Kidney epithelial cell (primary cell): ENCODE measurements around the gene HECA. TPM values are rescaled to one million over a fixed set of nuclear protein-coding genes. Genes with fewer than 3 reads are reported as not detected.

ENCODE experiments used
- DNase-seq: peaks from one replicate; pipeline ENCODE4 v3.0.0-alpha.2; 2010; ENCODE audit warnings: low read depth
- H3K27me3 ChIP-seq: 2 replicates; pipeline ENCODE4 v1.6.0; 2011; ENCODE audit warnings: low read length; ENCODE audit not compliant: control insufficient read depth, insufficient read depth
- H3K36me3 ChIP-seq: 2 replicates; pipeline ENCODE4 v1.5.1; 2011; ENCODE audit warnings: low read length; ENCODE audit not compliant: control insufficient read depth, insufficient read depth
- H3K4me3 ChIP-seq: 2 replicates; pipeline ENCODE4 v1.5.1; 2011; ENCODE audit warnings: low read depth, mild to moderate bottlenecking, control low read depth, low read length
- total RNA-seq: library from RNA; depleted of rRNA; stranded (reverse); fragments of >200 nt; gene quantifications from 2 replicates; pipeline ENCODE4 v1.2.3, GENCODE V29; 2015
- TF ChIP-seq, protein P1 (sequence below): IDR thresholded peaks from 2 replicates; pipeline ENCODE4 v1.5.1; 2011; ENCODE audit warnings: mild to moderate bottlenecking, moderate library complexity, low read length, control low read depth, inconsistent platforms; ENCODE audit not compliant: insufficient read depth, poor library complexity, severe bottlenecking

HECA gene
- total RNA-seq, 1 donor from 2014 or later = 18.7 TPM

DNA sequence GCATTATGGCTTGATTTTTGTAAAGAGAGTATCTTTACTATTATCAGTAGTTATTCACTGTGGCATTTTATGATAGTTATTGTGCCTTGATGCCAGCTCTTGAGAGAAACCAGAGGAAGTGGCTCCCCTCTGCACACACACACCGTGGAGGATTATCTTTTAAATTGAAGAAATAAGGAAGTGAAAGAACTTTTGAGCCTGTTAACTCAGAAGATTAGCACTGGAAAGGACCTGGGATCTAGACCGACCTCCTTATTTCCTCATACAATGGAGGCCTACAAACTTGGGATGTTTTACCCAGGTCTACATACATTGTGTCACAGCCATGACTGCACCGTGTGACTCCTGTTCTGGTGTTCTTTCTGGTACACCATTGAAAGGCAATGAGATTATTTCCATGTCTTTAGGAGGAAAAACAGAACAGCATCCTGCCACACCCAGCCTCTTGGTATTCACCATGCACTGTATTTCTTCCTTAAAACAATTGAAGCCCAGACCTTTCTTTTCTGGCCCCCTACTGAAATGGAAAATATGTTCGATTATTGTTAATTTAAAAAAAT lies 40.6 kb downstream of the HECA start:
- no peaks in the 10 kb centered on the region for H3K36me3 ChIP-seq
- H3K4me3 ChIP-seq = no peak overlapping the region
- DNase-seq = no peak
- H3K27me3 ChIP-seq = no peaks in the 10 kb centered on the region
- TF ChIP-seq, protein P1, sequence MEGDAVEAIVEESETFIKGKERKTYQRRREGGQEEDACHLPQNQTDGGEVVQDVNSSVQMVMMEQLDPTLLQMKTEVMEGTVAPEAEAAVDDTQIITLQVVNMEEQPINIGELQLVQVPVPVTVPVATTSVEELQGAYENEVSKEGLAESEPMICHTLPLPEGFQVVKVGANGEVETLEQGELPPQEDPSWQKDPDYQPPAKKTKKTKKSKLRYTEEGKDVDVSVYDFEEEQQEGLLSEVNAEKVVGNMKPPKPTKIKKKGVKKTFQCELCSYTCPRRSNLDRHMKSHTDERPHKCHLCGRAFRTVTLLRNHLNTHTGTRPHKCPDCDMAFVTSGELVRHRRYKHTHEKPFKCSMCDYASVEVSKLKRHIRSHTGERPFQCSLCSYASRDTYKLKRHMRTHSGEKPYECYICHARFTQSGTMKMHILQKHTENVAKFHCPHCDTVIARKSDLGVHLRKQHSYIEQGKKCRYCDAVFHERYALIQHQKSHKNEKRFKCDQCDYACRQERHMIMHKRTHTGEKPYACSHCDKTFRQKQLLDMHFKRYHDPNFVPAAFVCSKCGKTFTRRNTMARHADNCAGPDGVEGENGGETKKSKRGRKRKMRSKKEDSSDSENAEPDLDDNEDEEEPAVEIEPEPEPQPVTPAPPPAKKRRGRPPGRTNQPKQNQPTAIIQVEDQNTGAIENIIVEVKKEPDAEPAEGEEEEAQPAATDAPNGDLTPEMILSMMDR = no peak

DNA sequence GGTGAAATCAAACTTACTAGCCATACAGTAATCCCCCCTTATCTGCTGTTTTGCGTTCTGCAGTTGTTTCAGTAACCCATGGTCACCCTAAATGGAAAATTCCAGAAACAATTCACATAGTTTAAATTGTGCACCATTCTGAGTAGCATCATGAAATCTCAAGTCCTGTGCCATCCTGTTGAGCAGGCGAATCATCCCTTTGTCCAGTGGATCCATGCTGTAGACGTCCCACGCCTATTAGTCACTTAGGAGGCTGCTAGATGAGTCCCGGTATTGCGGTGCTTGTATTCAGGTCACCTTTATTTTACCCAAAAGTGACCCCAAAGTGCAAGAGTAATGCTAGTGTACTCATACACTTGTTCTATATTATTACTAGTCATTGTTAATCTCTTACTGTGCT lies 46.4 kb downstream of the HECA start:
- Histone ChIP-seq H3K4me3 (no peak overlapping the region), H3K27me3 (no peaks in the 10 kb centered on the region), H3K36me3 (no peaks in the 10 kb centered on the region)
- TF ChIP-seq, protein P1 = no peak
- no peak for DNase-seq

DNA sequence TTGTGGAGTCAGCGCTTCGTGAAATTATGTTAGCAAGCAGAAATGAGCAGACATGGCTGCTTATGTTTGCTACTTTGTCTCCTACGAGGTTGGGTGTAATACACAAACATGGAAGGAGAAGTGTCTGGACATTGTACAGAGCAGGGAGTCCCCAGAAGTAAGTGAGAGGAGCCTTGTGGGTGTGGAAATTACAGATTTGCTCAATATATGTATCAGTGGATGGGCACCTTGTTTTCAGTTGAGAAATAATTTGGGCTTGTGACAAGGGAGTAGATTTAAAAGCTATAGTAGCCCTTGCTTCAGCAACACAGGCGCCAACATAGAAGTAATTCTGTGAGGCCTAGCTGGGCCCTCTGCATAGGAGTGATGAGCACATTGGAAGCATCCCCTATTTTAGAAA lies 49.2 kb downstream of the HECA start:
- no peaks in the 10 kb centered on the region for H3K27me3 ChIP-seq
- no peaks in the 10 kb centered on the region for H3K36me3 ChIP-seq
- no peak for DNase-seq
- no peak overlapping the region for H3K4me3 ChIP-seq
- TF ChIP-seq, protein P1 = no peak

DNA sequence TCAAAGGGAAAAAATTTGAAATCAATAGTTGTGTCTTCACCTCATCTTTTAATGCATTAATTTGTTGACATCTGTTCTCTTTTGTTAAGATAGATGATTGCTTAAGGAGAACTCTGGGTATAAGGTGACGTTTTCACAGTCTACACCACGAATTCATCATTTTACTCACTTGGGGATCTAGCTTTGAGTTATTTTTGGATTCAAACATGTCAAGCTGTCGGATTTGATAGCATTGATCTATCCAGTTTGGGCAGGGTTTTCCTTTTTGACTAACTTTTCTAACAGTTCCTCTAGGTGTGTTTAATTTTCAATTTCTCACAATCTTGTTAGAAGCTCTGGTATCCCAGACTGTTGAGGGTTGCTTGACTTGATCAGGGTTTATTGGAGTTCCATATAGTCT lies 49.6 kb downstream of the HECA start:
- Histone ChIP-seq H3K4me3 (no peak overlapping the region), H3K36me3 (no peaks in the 10 kb centered on the region), H3K27me3 (no peaks in the 10 kb centered on the region)
- TF ChIP-seq, protein P1 = no peak
- no peak for DNase-seq

DNA sequence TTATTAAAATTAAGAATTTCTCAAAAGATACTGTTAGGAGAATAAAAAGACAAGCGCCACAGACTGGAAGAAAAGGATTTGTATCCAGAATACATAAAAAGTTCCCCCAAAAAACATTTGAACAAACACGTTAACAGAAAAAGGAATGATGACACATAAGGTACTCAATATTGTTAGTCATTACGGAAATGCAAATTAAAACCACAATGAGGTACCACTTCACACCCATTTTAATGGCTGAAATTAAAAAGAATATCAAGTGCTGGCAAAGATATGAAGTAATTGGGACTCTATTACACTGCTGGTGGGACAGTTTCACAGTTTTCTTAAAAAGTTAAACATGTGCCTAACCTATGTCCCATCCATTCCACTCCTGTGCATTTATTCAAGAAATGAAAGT lies 51.4 kb downstream of the HECA start:
- Histone ChIP-seq H3K4me3 (no peak overlapping the region), H3K27me3 (no peaks in the 10 kb centered on the region)
- no peak for DNase-seq

DNA sequence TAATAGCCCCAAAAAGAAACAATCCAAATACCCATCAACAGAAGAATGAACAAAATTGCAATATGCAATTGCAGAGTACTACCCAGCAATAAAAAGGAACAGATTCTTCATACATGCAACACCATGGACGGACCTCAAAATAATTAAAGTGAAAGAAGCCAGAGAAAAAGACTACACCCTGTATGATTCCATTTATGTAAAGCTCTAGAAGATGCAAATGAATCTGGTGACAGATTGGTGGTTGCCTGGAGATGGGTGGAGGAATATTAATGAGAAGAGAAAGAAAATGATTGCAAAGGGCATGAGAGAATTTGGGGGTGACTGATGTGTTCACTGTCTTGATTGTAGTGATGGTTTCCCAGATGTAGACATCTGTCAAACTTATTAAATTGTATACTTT lies 51.8 kb downstream of the HECA start:
- Histone ChIP-seq H3K27me3 (no peaks in the 10 kb centered on the region), H3K4me3 (no peak overlapping the region), H3K36me3 (no peaks in the 10 kb centered on the region)
- DNase-seq = no peak
- TF ChIP-seq, protein P1 = no peak

More for the DNA sequence above, 51.4 kb downstream of the HECA start:
- TF ChIP-seq, protein P1 = no peak
- no peaks in the 10 kb centered on the region for H3K36me3 ChIP-seq
